Breast epithelium (tissue), 4 donors: Measurements from ENCODE around the gene AMPD2. TPM values are rescaled to one million over a fixed set of nuclear protein-coding genes. Genes with fewer than 3 reads are reported as not detected.

Experiments used
- DNase-seq, 2 donors: peaks; one replicate each; pipeline ENCODE4 v3.0.0-alpha.2; 2019; ENCODE audit warnings: low spot score in 2 of 2
- H3K27ac ChIP-seq, 2 donors: fragments of 200-600 bp; sonication (generic) in 1 of 2; one replicate each; pipeline ENCODE4 v1.5.1; 2016 to 2019; ENCODE audit warnings: mild to moderate bottlenecking in 1 of 2
- H3K27me3 ChIP-seq, 2 donors: fragments of 200-600 bp; sonication (generic) in 1 of 2; one replicate each; pipeline versions ENCODE4 v1.5.1 to v1.6.0; 2017 to 2019; ENCODE audit warnings: control low read depth in 1 of 2, mild to moderate bottlenecking in 1 of 2
- H3K36me3 ChIP-seq: fragments of 200-600 bp; one replicate; pipeline ENCODE4 v1.5.1; 2019
- H3K4me1 ChIP-seq, 2 donors: fragments of 200-600 bp; sonication (generic); one replicate each; pipeline ENCODE4 v1.5.1; 2016 to 2019; ENCODE audit warnings: control low read depth in 1 of 2
- H3K4me3 ChIP-seq, 3 donors: fragments of 200-600 bp; sonication (generic); 1 replicate in 2 of 3; 2 replicates in 1 of 3; pipeline ENCODE4 v1.5.1; 2016 to 2019; ENCODE audit warnings: mild to moderate bottlenecking in 3 of 3, moderate library complexity in 2 of 3
- H3K9me3 ChIP-seq, 2 donors: fragments of 200-600 bp; sonication (generic) in 1 of 2; one replicate each; pipeline ENCODE4 v1.5.1; 2016 to 2019; ENCODE audit warnings: control low read depth in 1 of 2
- POLR2A ChIP-seq: fragments of 450-650 bp; IDR thresholded peaks from one replicate; pipeline ENCODE4 v1.6.1; 2016; ENCODE audit warnings: antibody characterized with exemption, mild to moderate bottlenecking, moderate library complexity
- POLR2AphosphoS5 ChIP-seq, 3 donors: sonication (generic); formaldehyde crosslinking; IDR thresholded peaks; one replicate each; pipeline ENCODE4 v1.6.1; 2017; ENCODE audit warnings: antibody characterized with exemption in 3 of 3
- intact Hi-C: fragments of 100-400 bp; cut with DNase I; formaldehyde crosslinking; loops from one replicate; pipeline ENCODE4 v1.15.1; 2023; ENCODE audit warnings: low total_unique reads
- total RNA-seq, 3 donors: library from RNA; depleted of rRNA; stranded (reverse); fragments of >200 nt; gene quantifications; one replicate each; pipeline ENCODE4 v1.1.0, GENCODE V29; 2016
- TF ChIP-seq, protein P1 (sequence below), 3 donors: fragments of 450-650 bp; IDR thresholded peaks; one replicate each; pipeline ENCODE4 v1.5.1; 2016 to 2017; ENCODE audit warnings: antibody characterized with exemption in 3 of 3, mild to moderate bottlenecking in 3 of 3, moderate library complexity in 3 of 3

The AMPD2 gene
- total RNA-seq, 3 donors from 2014 or later: 21.3 to 68.2 (median 47.4) TPM

DNA sequence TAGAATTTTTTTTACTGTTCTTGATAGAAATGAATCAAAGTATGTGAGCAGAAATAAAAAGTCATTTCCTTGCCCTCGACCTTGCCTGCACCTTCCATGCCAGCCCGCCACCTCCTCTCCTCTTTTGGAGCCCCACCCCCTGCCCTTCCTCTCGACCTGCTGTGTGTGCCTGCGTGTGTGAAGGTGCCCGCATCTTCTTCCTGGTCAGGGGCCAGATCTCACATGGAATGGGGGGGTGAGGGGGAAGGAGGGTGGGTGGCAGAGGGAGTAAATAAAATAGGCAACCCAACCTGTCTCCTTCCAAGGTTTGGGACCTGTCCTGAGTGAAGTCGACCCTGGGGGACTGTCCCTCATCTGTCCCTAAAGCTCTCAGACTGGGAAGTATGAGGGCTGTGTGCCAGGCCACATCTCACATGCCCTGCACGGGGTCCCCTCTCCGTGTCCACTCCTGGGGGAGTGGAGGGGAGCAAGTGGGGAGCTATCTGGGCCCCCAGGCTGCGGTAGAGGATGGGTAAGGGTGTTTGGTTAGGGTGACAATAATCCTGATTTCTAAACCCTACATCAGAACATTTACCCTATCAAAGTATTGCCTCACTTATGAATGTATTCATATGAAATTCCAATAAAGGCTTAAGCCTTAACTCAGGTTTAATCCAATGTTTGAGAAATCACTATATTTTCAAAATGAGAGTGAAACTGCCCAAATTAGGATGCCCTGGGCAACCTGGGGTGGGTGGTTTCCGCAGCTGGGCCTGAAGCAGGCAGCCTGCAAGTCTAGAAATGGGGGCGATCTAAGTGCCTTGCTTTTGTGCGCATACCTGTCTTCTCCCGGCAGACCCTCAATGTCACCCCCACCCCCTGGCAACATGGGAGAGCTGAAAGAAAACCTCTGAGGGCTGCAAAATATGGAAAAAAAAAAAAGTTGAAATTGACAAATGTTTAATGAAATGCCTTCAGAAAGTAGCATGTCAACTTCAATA lies 15.4 kb downstream of the AMPD2 start:
- H3K4me1 ChIP-seq: no peaks in the 10 kb centered on the region
- H3K36me3 ChIP-seq: no peaks in the 10 kb centered on the region
- no peak overlapping the region for H3K4me3 ChIP-seq
- no peaks in the 10 kb centered on the region for H3K9me3 ChIP-seq
- intact Hi-C loops: loop anchor here (10.0 kb wide), 1 partner anchor 140 kb away; no protein-coding TSS in a partner anchor
- no peak for DNase-seq
- H3K27ac ChIP-seq: no peak overlapping the region
- no peaks in the 10 kb centered on the region for H3K27me3 ChIP-seq
- TF ChIP-seq POLR2A: no peak
- TF ChIP-seq POLR2AphosphoS5 (IDR thresholded peaks at IDR 0.05): no peak
- TF ChIP-seq, protein P1, sequence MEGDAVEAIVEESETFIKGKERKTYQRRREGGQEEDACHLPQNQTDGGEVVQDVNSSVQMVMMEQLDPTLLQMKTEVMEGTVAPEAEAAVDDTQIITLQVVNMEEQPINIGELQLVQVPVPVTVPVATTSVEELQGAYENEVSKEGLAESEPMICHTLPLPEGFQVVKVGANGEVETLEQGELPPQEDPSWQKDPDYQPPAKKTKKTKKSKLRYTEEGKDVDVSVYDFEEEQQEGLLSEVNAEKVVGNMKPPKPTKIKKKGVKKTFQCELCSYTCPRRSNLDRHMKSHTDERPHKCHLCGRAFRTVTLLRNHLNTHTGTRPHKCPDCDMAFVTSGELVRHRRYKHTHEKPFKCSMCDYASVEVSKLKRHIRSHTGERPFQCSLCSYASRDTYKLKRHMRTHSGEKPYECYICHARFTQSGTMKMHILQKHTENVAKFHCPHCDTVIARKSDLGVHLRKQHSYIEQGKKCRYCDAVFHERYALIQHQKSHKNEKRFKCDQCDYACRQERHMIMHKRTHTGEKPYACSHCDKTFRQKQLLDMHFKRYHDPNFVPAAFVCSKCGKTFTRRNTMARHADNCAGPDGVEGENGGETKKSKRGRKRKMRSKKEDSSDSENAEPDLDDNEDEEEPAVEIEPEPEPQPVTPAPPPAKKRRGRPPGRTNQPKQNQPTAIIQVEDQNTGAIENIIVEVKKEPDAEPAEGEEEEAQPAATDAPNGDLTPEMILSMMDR (IDR thresholded peaks at IDR 0.05): no peak

DNA sequence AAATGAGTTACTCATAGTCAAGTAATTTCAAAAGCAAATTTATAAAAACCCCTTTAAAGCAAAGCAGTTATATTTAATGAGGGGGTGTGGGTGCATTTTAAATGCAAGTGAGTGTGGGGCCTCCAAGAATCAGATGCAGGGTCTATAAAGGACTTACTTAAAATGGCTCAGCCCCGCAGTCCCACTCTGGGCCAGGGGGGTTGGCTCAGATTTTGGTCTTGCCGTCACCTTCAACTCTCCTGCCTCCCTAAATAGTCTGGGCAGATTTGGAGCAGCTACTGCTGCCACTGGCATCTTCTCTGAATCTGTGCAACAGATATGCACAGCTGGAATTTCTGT lies 16.2 kb downstream of the AMPD2 start:
- Histone ChIP-seq H3K27ac (no peak overlapping the region), H3K4me1 (no peaks in the 10 kb centered on the region), H3K9me3 (no peaks in the 10 kb centered on the region), H3K36me3 (no peaks in the 10 kb centered on the region), H3K27me3 (no peaks in the 10 kb centered on the region), H3K4me3 (no peak overlapping the region)
- no peak for DNase-seq
- TF ChIP-seq POLR2A: no peak
- TF ChIP-seq POLR2AphosphoS5 (IDR thresholded peaks at IDR 0.05): no peak
- TF ChIP-seq, protein P1 (IDR thresholded peaks at IDR 0.05): no peak
- intact Hi-C loops: loop anchor here (10.0 kb wide), 1 partner anchor 139 kb away; no protein-coding TSS in a partner anchor

DNA sequence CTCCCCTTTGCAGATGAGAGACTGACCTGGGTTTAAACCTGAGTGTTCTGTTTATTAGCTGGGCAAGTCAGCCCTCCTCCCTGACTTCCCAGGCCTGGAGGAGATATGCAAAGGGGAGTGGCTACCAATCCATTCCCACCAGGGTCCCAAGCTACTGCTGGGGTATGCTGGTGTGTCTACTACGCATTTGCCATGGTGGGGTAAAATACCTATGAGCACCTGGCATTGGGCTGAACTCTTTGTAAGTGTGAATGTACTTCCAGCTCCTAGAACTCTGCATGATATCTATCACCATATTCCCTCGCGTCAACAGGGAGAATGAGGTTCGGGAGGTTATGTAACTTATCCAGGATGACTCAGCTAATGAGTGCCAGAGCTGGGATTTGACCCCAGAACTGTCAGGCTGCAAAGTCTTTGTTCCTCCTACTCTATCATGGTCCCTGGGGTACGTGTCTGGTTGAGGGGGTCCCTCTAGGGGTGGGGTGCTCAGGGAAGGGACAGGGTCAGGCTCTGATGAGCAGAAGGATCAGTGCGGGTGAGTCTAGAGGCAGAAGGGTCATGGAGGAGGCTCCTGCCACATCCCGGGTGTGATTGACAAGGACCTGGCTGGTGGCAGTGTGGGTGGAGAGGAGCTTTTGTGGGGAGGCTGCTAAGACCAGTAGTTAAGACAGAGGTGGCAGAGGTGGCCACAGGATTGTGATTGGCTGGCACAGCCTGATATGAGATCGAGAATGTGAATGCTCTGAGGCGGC lies 16.7 kb downstream of the AMPD2 start:
- Histone ChIP-seq H3K4me3 (no peak overlapping the region), H3K4me1 (no peaks in the 10 kb centered on the region), H3K27me3 (no peaks in the 10 kb centered on the region), H3K9me3 (no peaks in the 10 kb centered on the region), H3K27ac (peak overlapping the region in 1 of 2 donors; percentile 20), H3K36me3 (no peaks in the 10 kb centered on the region)
- peak in 1 of 3 donors; percentile 17 for TF ChIP-seq POLR2AphosphoS5 (IDR thresholded peaks at IDR 0.05)
- TF ChIP-seq, protein P1 (IDR thresholded peaks at IDR 0.05): no peak
- intact Hi-C loops: loop anchor here (10.0 kb wide), 1 partner anchor 138 kb away; no protein-coding TSS in a partner anchor
- DNase-seq: no peak

DNA sequence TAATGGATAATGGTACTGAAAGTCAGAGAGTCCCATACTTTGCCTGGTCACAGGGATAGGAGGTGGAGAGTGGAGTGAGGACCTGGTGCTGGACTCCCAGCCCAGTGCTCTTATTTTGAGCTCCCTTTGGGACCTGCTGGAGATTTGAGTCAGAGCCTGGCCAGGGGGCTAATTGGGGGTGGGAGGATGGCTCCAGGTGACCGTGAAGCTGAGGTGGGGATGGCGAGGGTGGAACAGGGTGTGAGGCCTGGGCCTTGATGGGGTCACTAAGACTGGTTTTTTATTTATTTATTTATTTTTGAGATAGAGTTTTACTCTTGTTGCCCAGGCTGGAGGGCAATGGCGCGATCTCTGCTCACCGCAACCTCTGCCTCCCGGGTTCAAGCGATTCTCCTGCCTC lies 17.8 kb downstream of the AMPD2 start:
- no peaks in the 10 kb centered on the region for H3K36me3 ChIP-seq
- intact Hi-C loops: loop anchor here (10.0 kb wide), 1 partner anchor 137 kb away; no protein-coding TSS in a partner anchor
- H3K27me3 ChIP-seq: no peaks in the 10 kb centered on the region
- no peaks in the 10 kb centered on the region for H3K4me1 ChIP-seq
- H3K27ac ChIP-seq: no peak overlapping the region
- no peak for DNase-seq
- TF ChIP-seq POLR2AphosphoS5 (IDR thresholded peaks at IDR 0.05): no peak
- TF ChIP-seq, protein P1 (IDR thresholded peaks at IDR 0.05): no peak
- no peak for TF ChIP-seq POLR2A
- H3K9me3 ChIP-seq: no peaks in the 10 kb centered on the region
- no peak overlapping the region for H3K4me3 ChIP-seq
